A204.1 (cell line): ENCODE results near the gene TES.
"Not testable (repeated sequence)": the region's sequence is repeated elsewhere in the genome, so short reads cannot be mapped to it uniquely, and the experiment has no call there.

Source experiments
- FAIRE-seq: peaks from 2 replicates; lab custom pipeline; 2012; peaks lifted over from hg19 to GRCh38; lab: Jason Lieb, UNC

The TES gene

DNA sequence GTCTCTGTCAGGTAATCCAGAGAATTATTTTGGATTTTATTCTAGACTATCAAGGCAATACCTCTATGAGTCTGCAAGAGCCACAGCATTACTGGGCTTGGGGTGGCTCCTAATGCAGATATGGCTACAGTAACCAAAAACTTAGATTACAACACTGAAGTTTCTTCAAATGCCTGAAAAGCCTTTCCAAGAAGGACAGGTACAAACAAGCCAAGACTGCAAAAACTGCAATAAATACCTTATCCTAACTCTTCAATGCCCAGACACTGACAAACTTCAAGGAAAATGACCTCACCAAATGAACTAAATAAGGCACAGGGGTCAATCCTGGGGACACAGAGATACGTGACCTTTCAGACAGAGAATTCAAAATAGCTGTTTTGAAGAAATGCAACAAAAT lies 82.0 kb downstream of the TES start:
- FAIRE-seq = no peak

DNA sequence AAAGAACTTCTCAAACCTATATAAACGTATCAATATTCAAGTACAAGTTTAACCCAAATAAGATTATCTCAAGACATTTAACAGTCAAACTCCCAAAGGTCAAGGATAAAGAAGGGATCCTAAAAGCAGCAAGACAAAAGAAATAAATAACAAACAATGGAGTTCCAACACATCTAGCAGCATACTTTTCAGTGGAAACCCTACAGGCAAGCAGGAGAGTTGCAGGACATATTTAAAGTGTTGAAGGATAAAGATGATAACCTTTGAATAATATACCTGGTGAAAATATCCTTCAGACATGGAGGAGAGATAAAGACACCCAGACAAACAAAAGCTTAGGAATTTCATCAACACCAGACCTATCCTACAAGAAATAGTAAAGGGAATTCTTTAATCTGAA lies 82.8 kb downstream of the TES start:
- no peak for FAIRE-seq

DNA sequence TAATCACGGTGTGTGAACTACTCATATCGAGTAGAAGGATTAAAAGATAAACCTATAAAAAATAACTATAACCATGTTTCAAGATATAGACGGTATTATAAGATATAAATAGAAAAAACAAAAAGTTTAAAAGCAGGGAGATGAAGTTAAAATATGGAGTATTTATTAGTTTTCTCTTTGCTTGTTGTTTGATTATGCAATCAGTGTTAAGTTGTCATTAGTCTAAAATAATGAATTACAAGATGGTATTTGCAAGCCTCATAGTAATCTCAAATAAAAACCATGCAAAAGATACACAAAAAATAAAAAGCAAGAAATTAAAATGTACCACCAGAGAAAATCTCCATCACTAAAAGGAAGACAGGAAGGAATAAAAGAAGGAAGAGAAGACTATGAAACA lies 83.3 kb downstream of the TES start:
- FAIRE-seq = peak; percentile 91

DNA sequence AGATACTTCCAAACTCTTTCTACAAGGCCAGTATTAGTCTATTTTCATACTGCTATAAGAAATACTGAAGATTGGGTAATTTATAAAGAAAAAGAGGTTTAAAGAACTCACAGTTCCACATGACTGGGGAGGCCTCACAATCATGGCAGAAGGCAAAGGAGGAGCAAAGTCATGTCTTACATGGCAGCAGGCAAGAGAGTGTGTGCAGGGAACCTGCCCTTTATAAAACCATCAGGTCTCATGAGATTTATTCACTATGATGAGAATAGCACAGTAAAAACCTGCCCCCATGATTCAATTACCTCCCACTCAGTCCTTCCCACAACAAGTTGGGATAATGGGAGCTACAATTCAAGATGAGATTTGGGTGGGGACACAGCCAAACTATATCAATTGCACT lies 85.6 kb downstream of the TES start:
- FAIRE-seq = not testable (repeated sequence)

DNA sequence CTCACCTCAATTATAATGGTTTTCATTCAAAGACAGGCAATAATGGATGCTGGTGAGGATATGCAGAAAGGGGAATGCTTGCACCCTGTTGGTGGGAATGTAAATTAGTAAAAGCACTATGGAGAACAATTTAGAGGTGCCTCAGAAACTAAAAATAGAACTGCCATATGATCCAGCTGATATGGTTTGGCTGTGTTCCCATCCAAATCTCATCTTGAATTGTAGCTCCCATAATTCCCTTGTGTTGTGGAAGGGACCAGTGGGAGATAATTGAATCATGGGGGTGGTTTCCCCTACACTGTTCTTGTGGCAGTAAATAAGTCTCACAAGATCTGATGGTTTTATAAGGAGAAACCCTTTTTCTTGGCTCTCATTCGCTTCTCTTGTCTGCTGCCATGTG lies 87.7 kb downstream of the TES start:
- FAIRE-seq = no peak

DNA sequence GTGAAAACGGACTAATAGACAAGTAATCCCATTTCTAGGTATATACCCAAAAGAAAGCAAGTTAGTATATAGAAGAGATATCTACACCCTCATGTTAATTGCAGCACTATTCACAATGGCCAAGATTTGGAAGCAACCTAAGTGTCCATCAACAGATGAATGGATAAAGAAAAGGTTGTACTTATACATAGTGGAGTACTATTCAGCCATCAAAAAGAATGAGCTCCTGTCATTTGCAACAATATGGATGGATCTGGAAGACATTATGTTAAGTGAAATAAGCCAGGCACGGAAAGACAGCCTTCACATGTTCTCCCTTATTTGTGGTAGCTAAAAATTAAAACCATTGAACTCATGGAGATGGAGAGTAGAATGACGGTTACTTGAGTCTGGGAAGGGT lies 88.2 kb downstream of the TES start:
- FAIRE-seq = no peak

DNA sequence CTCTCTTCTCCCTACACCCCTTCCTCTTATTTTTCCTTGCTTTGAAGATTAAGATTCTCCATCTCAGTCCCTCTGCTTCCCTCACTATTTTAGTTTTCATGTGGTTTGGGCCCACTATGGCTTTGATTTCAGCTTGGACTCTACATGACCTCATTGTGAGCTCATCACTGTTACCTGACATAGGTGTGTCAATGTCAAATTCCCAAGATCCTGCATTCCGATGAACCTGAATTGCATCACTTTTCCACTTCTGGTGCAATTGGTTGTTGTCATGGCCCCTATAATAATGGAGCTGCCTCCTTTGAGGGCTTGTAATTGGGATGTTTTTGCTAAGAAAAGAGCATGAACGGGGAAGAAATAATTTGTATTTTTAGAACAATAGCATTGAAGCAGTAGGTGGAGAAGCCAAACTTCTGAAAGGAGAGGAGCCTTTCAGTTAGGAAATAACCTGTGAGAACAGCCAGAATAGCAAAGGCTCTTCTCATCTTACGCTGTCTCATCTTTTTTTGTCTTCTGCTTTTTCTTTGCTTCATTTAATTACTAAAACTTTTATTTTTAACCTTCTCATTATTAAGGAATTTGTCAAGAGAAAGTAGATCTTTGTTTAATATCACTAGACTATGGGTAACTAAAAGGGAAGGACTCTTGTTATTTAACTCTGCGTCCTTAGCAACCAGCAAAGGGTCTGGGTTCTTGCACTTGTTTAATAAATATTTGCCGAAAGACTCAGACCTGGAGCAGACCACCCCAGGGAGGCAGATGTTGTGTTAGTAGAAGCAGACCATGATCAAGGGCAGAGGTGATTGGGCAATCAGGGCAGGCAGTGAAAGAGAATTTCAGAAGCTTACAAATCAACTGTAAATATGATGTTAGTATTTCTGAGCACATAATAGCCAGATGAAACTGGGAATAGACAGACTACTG lies 95.4 kb downstream of the TES start:
- FAIRE-seq = no peak

DNA sequence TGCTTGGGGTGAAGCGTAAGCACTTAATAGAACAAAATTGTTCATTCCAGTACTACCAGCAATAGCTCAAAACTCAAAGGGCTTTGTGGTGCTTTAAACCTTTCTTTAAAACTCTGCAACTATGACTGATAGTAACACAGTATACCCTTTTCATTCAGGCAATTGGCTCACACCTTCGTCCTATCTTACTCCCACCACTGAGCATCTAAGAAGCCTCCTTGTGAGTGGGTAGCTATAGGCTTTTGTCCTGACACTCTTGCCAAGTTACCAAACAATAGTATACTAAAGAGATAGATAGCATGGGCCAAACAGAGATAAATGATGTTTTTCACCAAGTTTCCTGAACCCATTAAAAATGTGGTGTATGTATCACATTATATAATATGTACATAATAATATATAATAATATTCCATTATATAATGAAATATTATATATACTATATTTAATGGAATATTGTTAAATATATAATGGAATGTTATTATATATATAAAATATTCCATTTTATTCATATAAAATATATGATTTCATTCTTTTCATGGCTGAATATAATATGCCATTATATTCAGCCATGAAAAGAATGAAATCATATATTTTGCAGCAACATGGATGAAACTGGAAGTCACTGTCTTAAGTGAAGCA lies 96.2 kb downstream of the TES start:
- FAIRE-seq = peak; percentile 95

DNA sequence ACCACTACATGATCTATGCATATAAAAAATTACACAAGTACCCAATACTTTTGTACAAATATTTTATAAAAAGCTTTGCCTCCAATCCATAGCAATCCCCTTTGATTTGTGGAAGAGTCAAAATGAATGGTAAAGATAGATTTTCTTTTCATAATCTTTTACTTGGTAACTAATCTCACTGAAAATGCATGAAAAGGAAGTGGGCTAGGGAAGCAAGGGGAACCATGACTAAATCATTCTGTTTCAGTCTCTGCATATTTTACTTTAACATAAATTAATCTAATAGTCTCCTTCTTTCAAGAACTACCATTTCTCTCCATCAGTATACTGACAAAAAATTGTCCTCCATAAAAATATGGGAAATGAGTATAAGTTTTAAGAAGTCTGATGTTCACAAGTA lies 96.9 kb downstream of the TES start:
- no peak for FAIRE-seq
